ENCODE data around the gene APP. TPM values are rescaled to one million over a fixed set of nuclear protein-coding genes. Genes with fewer than 3 reads are reported as not detected.

The APP gene
- total RNA-seq, 4 donors from 2014 or later, result 234 to 376 (median 343) TPM

DNA sequence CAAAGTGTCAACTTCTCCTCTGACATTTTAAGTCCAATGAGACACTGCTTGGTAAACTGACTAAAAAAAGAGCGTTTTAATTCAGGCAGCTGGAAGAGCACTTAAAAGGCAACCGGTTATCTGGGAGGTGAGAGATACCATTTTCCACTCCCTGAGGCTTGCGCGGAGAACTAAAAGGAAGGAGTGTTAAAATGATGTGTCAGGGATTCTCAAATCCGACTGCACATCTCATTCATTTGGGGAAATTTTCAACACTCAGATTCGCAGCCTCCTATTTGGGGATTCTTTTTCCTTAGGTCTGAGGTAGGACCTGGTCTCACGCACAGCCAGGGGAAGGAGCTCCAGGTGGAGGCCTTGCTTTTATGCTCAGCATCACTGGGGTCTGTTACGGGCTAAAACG lies 281.9 kb downstream of the APP start:
- Histone ChIP-seq H3K27me3 (no peaks in the 10 kb centered on the region), H3K4me1 (no peaks in the 10 kb centered on the region), H3K9me3 (no peaks in the 10 kb centered on the region), H3K27ac (no peak overlapping the region), H3K4me3 (no peak overlapping the region), H3K36me3 (peaks cover 42% of the 10 kb centered on the region)
- 88% methylated on average over 9 of the region's 9 CpGs for WGBS
- no peak for DNase-seq (ENCODE audit: low spot score in 2 of 2)
- TF ChIP-seq EP300 (IDR thresholded peaks at IDR 0.05) (no peak), POLR2AphosphoS5 (IDR thresholded peaks at IDR 0.05) (no peak), POLR2A (IDR thresholded peaks at IDR 0.05) (no peak)
- TF ChIP-seq, protein P1, sequence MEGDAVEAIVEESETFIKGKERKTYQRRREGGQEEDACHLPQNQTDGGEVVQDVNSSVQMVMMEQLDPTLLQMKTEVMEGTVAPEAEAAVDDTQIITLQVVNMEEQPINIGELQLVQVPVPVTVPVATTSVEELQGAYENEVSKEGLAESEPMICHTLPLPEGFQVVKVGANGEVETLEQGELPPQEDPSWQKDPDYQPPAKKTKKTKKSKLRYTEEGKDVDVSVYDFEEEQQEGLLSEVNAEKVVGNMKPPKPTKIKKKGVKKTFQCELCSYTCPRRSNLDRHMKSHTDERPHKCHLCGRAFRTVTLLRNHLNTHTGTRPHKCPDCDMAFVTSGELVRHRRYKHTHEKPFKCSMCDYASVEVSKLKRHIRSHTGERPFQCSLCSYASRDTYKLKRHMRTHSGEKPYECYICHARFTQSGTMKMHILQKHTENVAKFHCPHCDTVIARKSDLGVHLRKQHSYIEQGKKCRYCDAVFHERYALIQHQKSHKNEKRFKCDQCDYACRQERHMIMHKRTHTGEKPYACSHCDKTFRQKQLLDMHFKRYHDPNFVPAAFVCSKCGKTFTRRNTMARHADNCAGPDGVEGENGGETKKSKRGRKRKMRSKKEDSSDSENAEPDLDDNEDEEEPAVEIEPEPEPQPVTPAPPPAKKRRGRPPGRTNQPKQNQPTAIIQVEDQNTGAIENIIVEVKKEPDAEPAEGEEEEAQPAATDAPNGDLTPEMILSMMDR (IDR thresholded peaks at IDR 0.05), result no peak

DNA sequence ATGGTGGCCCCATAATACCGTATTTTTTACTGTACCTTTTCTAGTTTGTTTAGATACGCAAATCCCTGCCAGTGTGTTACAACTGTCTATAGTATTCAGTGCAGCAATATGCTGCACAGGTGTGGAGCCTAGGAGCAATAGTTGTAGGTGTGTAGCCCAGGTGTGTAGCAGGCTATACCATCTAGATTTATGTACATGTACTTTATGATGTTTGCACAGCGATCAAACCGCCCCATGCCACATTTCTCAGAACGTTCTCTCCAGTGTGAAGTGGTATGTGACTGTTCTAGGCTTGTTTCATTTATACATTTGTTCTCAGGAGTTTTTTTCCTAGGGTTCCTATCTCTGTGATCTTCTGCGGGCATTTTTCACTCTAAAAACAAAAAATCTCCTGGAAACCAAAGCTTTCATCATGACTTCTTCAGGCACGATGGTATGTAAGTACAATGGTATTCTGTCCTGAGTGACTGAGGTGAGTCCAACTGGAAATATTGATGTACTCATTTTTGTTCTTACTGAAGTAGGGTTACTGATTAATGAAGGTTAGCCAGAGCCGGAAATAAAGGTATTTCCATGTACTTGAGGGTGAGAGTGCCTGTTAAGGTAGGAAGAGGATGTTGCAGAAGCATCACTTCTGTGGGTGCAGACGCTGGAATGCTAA lies 282.8 kb downstream of the APP start:
- Histone ChIP-seq H3K9me3 (no peaks in the 10 kb centered on the region), H3K4me1 (no peaks in the 10 kb centered on the region), H3K27ac (no peak overlapping the region), H3K27me3 (no peaks in the 10 kb centered on the region), H3K4me3 (no peak overlapping the region), H3K36me3 (peaks cover 40% of the 10 kb centered on the region)
- no peak for DNase-seq (ENCODE audit: low spot score in 2 of 2)
- TF ChIP-seq EP300 (IDR thresholded peaks at IDR 0.05), result no peak
- no peak for TF ChIP-seq POLR2AphosphoS5 (IDR thresholded peaks at IDR 0.05)
- WGBS, result 89% methylated on average over 9 of the region's 9 CpGs

DNA sequence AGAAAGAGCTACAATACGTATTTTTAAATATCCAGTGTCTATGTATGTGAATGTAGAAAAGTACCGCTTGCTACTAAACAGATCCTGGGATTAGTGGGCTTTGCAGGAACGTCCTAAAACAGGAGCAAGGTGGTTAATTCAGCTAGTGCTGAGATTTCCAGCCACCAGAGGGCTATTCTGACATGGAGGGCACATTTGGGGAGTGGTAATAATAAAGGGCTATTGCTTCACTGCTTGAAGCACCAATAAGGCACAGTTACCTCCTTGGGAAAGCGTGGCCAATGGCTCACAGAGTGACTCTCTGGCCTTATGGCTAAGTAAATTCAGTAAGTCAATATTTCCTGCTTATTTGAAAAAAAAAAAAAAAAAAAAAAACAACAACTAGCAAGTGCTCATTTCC lies 283.4 kb downstream of the APP start:
- no peak for DNase-seq (ENCODE audit: low spot score in 2 of 2)

DNA sequence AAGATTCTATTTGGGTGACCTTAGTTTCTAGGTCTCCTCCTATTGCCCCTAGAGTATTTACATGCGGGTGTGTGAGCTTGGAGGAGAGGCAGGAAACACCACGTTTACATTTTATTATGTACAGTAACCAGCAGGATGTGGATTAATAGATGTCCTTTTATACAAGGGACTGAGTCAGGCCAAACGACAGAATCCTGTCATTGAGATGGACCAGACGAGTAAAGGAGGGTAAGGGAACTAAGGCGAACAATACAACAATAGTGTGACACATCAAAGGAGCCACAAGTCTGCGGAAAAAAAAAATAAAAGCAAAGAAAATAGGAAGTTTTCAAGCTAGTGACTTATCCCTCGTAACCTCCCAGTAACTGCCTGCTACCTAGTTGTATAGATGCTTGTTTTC lies 284.7 kb downstream of the APP start:
- H3K27me3 ChIP-seq, result no peaks in the 10 kb centered on the region
- 77% methylated on average over 7 of the region's 7 CpGs for WGBS
- no peak overlapping the region for H3K4me3 ChIP-seq
- peaks cover 32% of the 10 kb centered on the region for H3K36me3 ChIP-seq
- no peak overlapping the region for H3K27ac ChIP-seq
- no peaks in the 10 kb centered on the region for H3K4me1 ChIP-seq
- TF ChIP-seq POLR2A (IDR thresholded peaks at IDR 0.05), result no peak
- TF ChIP-seq, protein P1 (IDR thresholded peaks at IDR 0.05), result no peak
- no peak for TF ChIP-seq POLR2AphosphoS5 (IDR thresholded peaks at IDR 0.05)
- DNase-seq (ENCODE audit: low spot score in 2 of 2), result no peak
- no peaks in the 10 kb centered on the region for H3K9me3 ChIP-seq

More for the DNA sequence above, 283.4 kb downstream of the APP start:
- no peaks in the 10 kb centered on the region for H3K27me3 ChIP-seq
- no peak overlapping the region for H3K27ac ChIP-seq
- TF ChIP-seq EP300 (IDR thresholded peaks at IDR 0.05), result no peak
- no peak for TF ChIP-seq POLR2A (IDR thresholded peaks at IDR 0.05)
- no peak for TF ChIP-seq POLR2AphosphoS5 (IDR thresholded peaks at IDR 0.05)
- TF ChIP-seq, protein P1 (IDR thresholded peaks at IDR 0.05), result no peak
- 97% methylated on average over 4 of the region's 4 CpGs for WGBS
- no peaks in the 10 kb centered on the region for H3K9me3 ChIP-seq
- no peaks in the 10 kb centered on the region for H3K4me1 ChIP-seq
- no peak overlapping the region for H3K4me3 ChIP-seq
- peaks cover 40% of the 10 kb centered on the region for H3K36me3 ChIP-seq

DNA sequence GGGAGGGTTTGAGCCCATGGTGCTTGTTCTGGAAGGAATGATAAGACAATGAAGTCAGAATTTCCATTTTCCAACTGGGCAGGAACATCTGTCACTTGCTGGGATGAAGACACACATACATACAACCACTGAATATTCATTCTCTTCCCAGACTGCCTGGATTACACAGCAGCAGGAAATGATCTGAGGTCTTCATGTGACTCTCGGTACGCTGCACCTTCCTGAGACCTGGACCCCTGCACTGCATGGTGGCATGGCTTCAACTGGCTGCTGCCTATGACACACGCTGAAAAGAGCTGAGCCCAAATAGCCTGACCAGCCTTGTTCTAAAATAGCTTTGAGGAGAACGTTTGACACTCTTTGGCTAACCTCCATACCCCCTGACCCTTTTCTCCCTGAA lies 285.2 kb downstream of the APP start:
- 62% methylated on average over 4 of the region's 4 CpGs for WGBS
- Histone ChIP-seq H3K9me3 (no peaks in the 10 kb centered on the region), H3K4me3 (no peak overlapping the region), H3K27me3 (no peaks in the 10 kb centered on the region), H3K27ac (no peak overlapping the region), H3K36me3 (peaks cover 33% of the 10 kb centered on the region), H3K4me1 (no peaks in the 10 kb centered on the region)
- TF ChIP-seq, protein P1 (IDR thresholded peaks at IDR 0.05), result no peak
- TF ChIP-seq POLR2A (IDR thresholded peaks at IDR 0.05) (no peak), EP300 (IDR thresholded peaks at IDR 0.05) (no peak), POLR2AphosphoS5 (IDR thresholded peaks at IDR 0.05) (no peak)
- DNase-seq (ENCODE audit: low spot score in 2 of 2), result no peak

DNA sequence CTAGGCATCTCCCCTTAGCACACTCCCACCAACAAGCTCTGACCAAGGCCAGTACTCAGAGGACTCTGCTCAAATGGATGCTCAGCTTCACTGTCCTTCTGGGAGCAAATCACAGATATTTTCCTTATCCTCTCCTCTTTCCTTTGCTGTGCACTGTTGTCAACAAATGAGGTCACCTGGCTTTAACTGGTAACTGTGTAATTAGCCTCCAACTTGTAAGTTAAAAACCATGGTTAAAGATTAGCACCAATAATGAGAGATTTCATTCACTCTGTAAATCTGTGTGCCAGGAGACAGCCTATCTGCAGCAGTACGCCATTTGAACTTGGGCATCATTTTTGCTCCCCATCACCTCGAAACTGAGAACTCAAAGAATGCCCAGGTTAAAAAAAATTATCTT lies 286.3 kb downstream of the APP start:
- peaks cover 28% of the 10 kb centered on the region for H3K36me3 ChIP-seq
- DNase-seq (ENCODE audit: low spot score in 2 of 2), result no peak
- no peak overlapping the region for H3K4me3 ChIP-seq
- H3K9me3 ChIP-seq, result no peaks in the 10 kb centered on the region
- H3K4me1 ChIP-seq, result no peaks in the 10 kb centered on the region
- WGBS, result 95% methylated on average over 2 of the region's 2 CpGs
- no peaks in the 10 kb centered on the region for H3K27me3 ChIP-seq
- TF ChIP-seq, protein P1 (IDR thresholded peaks at IDR 0.05), result no peak
- no peak for TF ChIP-seq EP300 (IDR thresholded peaks at IDR 0.05)
- TF ChIP-seq POLR2AphosphoS5 (IDR thresholded peaks at IDR 0.05), result no peak
- no peak for TF ChIP-seq POLR2A (IDR thresholded peaks at IDR 0.05)
- no peak overlapping the region for H3K27ac ChIP-seq
